Esophagus squamous epithelium (tissue), 4 donors: Measurements from ENCODE around the gene MRPL20.

ENCODE experiments used
- CTCF ChIP-seq, 6 experiments: fragments of 450-650 bp in 4 of 6; fragments of 200-600 bp in 2 of 6; sonication (generic) in 2 of 6; IDR thresholded peaks; one replicate each; pipeline ENCODE4 v1.5.1; 2016 to 2019; ENCODE audit warnings: antibody characterized with exemption in 6 of 6, mild to moderate bottlenecking in 4 of 6, moderate library complexity in 4 of 6
- POLR2A ChIP-seq, 4 donors: fragments of 450-650 bp; IDR thresholded peaks; one replicate each; pipeline ENCODE4 v1.6.1; 2017; ENCODE audit warnings: antibody characterized with exemption in 4 of 4, mild to moderate bottlenecking in 4 of 4, moderate library complexity in 3 of 4

GRCh38 chr1:1428174-1428573, 21.1 kb upstream of the MRPL20 start:
- TF ChIP-seq CTCF (IDR thresholded peaks at IDR 0.05) (no peak), POLR2A (IDR thresholded peaks at IDR 0.05) (no peak)
